ENCODE results near the gene DCPS.
"Not testable (repeated sequence)": the region's sequence is repeated elsewhere in the genome, so short reads cannot be mapped to it uniquely, and the experiment has no call there.

Gene DCPS

GRCh38 chr11:126391970-126392632 is 88.2 kb downstream of the DCPS start:
- no peak overlapping the region for H3K4me3 ChIP-seq
- H3K9me3 ChIP-seq (ENCODE audit: low read depth, low read length), result no peaks in the 10 kb centered on the region
- no peak for DNase-seq (ENCODE audit: low read depth, low spot score)
- TF ChIP-seq FOXP2 (optimal IDR thresholded peaks at IDR 0.05; ENCODE audit: control extremely low read depth, extremely low read length, insufficient read depth), result no peak
- TF ChIP-seq EZH2 (IDR thresholded peaks at IDR 0.05), result no peak
- no peak for TF ChIP-seq POLR2AphosphoS5 (IDR thresholded peaks at IDR 0.05; ENCODE audit: borderline replicate concordance, low read depth, low read length)
- no peak overlapping the region for H3K9ac ChIP-seq (ENCODE audit: insufficient read length)
- no peak overlapping the region for H3K27ac ChIP-seq
- H3K36me3 ChIP-seq (ENCODE audit: insufficient read depth, low read length), result no peaks in the 10 kb centered on the region

GRCh38 chr11:126392633-126393013 is 88.8 kb downstream of the DCPS start:
- Histone ChIP-seq H3K27ac (no peak overlapping the region), H3K9ac (ENCODE audit: insufficient read length) (no peak overlapping the region), H3K4me3 (no peak overlapping the region), H3K9me3 (ENCODE audit: low read depth, low read length) (no peaks in the 10 kb centered on the region), H3K36me3 (ENCODE audit: insufficient read depth, low read length) (no peaks in the 10 kb centered on the region)
- DNase-seq (ENCODE audit: low read depth, low spot score), result no peak
- no peak for TF ChIP-seq POLR2AphosphoS5 (IDR thresholded peaks at IDR 0.05; ENCODE audit: borderline replicate concordance, low read depth, low read length)
- TF ChIP-seq FOXP2 (optimal IDR thresholded peaks at IDR 0.05; ENCODE audit: control extremely low read depth, extremely low read length, insufficient read depth), result no peak
- no peak for TF ChIP-seq EZH2 (IDR thresholded peaks at IDR 0.05)

- no peak for TF ChIP-seq EZH2 (IDR thresholded peaks at IDR 0.05)
- no peak for TF ChIP-seq POLR2AphosphoS5 (IDR thresholded peaks at IDR 0.05; ENCODE audit: borderline replicate concordance, low read depth, low read length)
- no peak for TF ChIP-seq FOXP2 (optimal IDR thresholded peaks at IDR 0.05; ENCODE audit: control extremely low read depth, extremely low read length, insufficient read depth)
- Histone ChIP-seq H3K4me3 (no peak overlapping the region), H3K36me3 (ENCODE audit: insufficient read depth, low read length) (no peaks in the 10 kb centered on the region), H3K27ac (no peak overlapping the region), H3K9ac (ENCODE audit: insufficient read length) (no peak overlapping the region), H3K9me3 (ENCODE audit: low read depth, low read length) (no peaks in the 10 kb centered on the region)
- no peak for DNase-seq (ENCODE audit: low read depth, low spot score)
These were observed 89.3 kb downstream of the DCPS start for GRCh38 chr11:126393143-126393542.

- H3K36me3 ChIP-seq (ENCODE audit: insufficient read depth, low read length), result no peaks in the 10 kb centered on the region
- no peak overlapping the region for H3K27ac ChIP-seq
- TF ChIP-seq POLR2AphosphoS5 (IDR thresholded peaks at IDR 0.05; ENCODE audit: borderline replicate concordance, low read depth, low read length) (no peak), EZH2 (IDR thresholded peaks at IDR 0.05) (no peak), FOXP2 (optimal IDR thresholded peaks at IDR 0.05; ENCODE audit: control extremely low read depth, extremely low read length, insufficient read depth) (no peak)
- no peak overlapping the region for H3K4me3 ChIP-seq
- no peak for DNase-seq (ENCODE audit: low read depth, low spot score)
- no peaks in the 10 kb centered on the region for H3K9me3 ChIP-seq (ENCODE audit: low read depth, low read length)
- H3K9ac ChIP-seq (ENCODE audit: insufficient read length), result no peak overlapping the region
These were observed 90.2 kb downstream of the DCPS start for GRCh38 chr11:126394036-126394435.

GRCh38 chr11:126394634-126395072 is 90.8 kb downstream of the DCPS start:
- not testable (repeated sequence) for H3K36me3 ChIP-seq (ENCODE audit: insufficient read depth, low read length); DNase-seq (ENCODE audit: low read depth, low spot score); H3K9me3 ChIP-seq (ENCODE audit: low read depth, low read length); H3K9ac ChIP-seq (ENCODE audit: insufficient read length); H3K27ac ChIP-seq; H3K4me3 ChIP-seq
